NCI-H187 treated with DMSO at 0.1 percent for 48 hours (cell line): Measurements from ENCODE around the gene MRRF.

ENCODE experiments used
- DNase-seq: peaks from one replicate; lab custom pipeline; 2025; lab: John Stamatoyannopoulos, UW

Gene MRRF

GRCh38 chr9:122228568-122229484 lies 35.9 kb upstream of the MRRF start, which contains the start of gene LHX6:
LHX6 (minus strand) TSS chr9:122228957; CDS start chr9:122228740, 217 bp downstream.
- no peak for DNase-seq

GRCh38 chr9:122229485-122229837 lies 35.2 kb upstream of the MRRF start:
- DNase-seq, result no peak

GRCh38 chr9:122232796-122233306 lies 31.8 kb upstream of the MRRF start:
- no peak for DNase-seq

GRCh38 chr9:122234022-122234748 lies 30.5 kb upstream of the MRRF start:
- no peak for DNase-seq

GRCh38 chr9:122236681-122237080 lies 28.0 kb upstream of the MRRF start:
- DNase-seq, result no peak

GRCh38 chr9:122239722-122240121 lies 25.0 kb upstream of the MRRF start:
- DNase-seq, result no peak

GRCh38 chr9:122244349-122244748 lies 20.3 kb upstream of the MRRF start:
- no peak for DNase-seq

GRCh38 chr9:122246666-122247065 lies 18.0 kb upstream of the MRRF start:
- no peak for DNase-seq

- DNase-seq, result no peak
These were observed 16.2 kb upstream of the MRRF start for GRCh38 chr9:122248448-122248865.

- no peak for DNase-seq
These were observed 13.3 kb upstream of the MRRF start for GRCh38 chr9:122251351-122251750.

GRCh38 chr9:122252796-122253195 lies 11.9 kb upstream of the MRRF start:
- DNase-seq, result no peak

GRCh38 chr9:122254761-122255160 lies 9.9 kb upstream of the MRRF start:
- no peak for DNase-seq

GRCh38 chr9:122256206-122256605 lies 8.5 kb upstream of the MRRF start:
- DNase-seq, result no peak

GRCh38 chr9:122258886-122259415 lies 5.7 kb upstream of the MRRF start:
- DNase-seq, result no peak

GRCh38 chr9:122261469-122261881 lies 3.2 kb upstream of the MRRF start:
- DNase-seq, result peak; percentile 71

- DNase-seq, result no peak
These were observed 2.6 kb upstream of the MRRF start for GRCh38 chr9:122262073-122262472.

GRCh38 chr9:122263699-122264349 lies 858 bp upstream of the MRRF start:
- no peak for DNase-seq

- no peak for DNase-seq
These were observed 650 bp downstream of the MRRF start for GRCh38 chr9:122265149-122265915.

- no peak for DNase-seq
These were observed 3.5 kb downstream of the MRRF start for GRCh38 chr9:122268041-122268814.

GRCh38 chr9:122274055-122274454 lies 9.4 kb downstream of the MRRF start:
- no peak for DNase-seq

GRCh38 chr9:122276096-122276495 lies 11.4 kb downstream of the MRRF start:
- no peak for DNase-seq
